ENCODE data around the gene PCBD2.

Gene PCBD2

DNA sequence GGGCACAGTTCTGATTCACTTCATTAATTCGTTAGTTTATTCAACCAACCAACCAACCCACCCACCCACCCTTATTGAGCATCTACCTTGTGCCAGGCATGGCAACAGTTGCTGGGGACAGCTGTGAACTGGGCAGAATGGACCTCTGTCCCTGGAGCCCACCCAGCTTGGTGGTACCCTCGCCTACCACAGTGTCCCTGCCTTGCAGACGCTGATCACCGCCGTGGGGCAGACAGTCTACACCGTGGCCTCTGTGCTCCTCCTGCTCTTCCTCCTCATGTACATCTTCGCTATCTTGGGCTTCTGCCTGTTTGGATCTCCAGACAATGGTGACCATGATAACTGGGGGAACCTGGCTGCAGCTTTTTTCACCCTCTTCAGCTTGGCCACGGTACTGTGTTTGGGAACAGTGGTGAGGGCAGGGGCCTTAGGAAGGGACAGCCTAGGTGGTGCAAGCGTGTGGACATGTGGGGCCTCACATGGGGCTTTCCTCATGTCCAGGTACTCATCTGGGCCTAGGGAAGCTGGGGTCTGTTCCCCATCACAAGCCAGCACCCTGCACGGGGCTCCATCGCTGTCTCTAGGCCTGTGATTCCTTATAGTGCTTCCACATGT is 102.9 kb downstream of the PCBD2 start:
- DNase-seq (ENCODE audit: low read depth), result no peak

DNA sequence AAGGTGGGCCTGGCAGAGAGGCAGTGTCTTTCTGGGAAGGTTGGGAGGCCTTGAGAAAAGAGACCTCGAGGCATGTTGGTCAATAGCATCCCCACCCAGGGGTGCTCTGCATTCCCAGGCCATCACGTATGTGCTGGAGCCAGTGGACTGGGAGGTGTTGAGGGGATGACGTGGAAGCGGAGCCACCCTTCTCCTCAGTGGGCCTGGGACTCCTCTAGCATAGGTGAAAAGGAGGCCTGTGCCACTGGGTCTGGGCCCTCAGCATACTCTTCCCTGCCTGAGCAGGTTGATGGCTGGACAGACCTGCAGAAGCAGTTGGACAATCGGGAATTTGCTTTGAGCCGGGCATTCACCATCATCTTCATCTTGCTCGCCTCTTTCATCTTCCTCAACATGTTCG is 103.6 kb downstream of the PCBD2 start:
- DNase-seq (ENCODE audit: low read depth), result no peak

DNA sequence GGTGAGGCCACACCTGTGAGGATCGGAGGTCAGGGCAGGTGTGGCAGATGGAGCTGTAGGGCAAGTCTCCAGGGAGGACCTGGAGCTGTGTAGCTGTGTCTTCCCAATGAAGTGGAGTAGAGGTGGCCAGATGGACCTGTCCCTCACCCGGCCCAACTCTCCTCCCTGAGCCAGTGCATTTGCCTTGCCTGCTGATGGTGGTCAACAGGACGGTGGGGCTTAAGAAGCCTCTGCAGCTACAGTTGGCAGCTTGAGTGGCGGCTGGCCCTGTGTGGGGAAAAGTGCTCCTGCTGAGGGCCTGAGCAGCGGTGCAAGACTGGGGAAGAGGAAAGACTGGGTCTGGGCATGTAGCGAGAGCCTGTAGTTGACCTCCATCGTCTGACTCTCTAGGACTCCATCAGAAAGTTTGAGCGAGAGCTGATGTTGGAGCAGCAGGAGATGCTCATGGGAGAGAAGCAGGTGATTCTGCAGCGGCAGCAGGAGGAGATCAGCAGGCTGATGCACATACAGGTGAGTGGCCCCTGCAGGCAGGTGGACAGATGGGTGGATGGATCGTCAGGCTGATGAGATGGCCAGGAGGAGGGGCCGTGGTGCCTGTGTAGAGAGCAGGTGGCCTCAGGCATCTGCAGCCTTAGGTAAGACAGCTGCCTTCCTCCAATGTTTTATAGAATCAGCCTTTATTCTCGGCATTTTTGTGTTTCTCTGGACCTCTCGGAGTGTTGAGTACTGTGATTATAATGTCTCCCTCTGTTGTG is 104.2 kb downstream of the PCBD2 start:
- DNase-seq (ENCODE audit: low read depth), result no peak

DNA sequence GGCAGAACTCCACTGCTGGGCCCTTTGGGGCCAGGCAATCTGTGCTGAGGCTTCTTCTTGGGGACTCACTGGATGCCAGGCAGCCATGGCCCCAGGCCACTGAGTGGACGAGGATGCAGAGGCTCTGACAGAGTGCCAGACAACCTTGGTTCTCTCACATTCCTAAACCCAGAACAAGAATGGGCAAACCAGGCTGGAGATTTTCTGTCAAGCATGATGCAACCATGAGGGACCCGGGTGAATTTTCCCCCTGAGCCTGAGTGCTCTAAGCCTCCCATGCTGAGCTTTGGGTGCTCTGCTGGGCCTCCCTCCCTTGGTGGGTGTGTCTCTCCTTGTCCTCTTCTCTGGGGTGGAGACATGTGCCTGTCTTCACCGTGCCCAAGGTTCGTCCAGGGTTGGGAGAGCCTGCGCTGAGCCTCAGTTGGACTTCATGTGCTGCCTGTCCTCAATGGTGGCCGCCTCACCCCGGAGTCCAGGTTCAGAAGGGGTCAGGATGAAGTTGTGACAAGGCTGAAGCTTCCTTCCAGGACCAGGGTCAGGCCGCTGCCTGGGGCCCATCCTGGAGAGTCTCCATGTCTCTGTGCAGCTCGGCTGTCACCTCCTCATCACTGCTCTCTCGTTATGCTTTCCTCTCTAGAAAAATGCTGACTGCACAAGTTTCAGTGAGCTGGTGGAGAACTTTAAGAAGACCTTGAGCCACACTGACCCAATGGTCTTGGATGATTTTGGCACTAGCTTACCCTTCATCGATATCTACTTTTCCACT is 105.0 kb downstream of the PCBD2 start:
- DNase-seq (ENCODE audit: low read depth), result no peak

DNA sequence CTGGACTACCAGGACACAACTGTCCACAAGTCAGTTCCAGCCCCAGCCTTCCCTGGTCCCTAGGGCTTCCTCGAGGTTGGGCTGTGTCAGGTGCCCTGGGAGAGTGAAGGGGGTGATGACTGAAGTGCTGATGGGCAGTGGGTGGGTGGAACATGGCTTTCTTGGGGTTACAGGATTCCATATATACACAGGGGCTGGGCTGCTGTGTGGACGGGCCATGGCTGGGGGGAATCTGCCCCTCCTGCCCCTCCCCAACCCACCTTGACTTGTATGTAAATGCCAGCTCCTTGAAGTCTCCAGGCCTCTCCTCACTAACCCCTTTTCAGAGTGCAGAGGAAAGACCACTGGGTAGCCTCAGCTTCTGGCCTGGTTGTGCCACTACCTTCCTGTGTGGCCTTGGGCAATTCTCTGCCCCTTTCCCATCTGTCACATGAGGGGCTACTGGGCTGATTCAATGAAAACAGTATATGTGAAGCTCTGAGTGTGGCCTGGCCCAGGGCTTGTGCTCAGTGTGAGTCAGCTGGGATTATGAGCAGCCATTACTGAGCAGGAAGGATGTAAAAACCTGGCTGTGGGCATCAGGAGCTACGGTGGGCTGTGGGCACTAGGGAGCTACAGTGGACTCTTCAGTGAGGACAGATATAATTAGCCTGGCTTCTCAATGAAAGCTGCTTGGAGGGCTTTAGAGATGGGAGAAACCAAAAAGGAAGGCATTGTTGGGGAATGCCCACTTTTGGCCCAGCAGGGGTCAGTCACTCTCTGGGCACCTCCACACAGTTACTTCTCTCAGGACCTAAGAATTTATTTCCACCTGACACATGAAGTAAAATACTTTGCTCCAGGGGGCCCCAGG is 105.8 kb downstream of the PCBD2 start:
- no peak for DNase-seq (ENCODE audit: low read depth)

DNA sequence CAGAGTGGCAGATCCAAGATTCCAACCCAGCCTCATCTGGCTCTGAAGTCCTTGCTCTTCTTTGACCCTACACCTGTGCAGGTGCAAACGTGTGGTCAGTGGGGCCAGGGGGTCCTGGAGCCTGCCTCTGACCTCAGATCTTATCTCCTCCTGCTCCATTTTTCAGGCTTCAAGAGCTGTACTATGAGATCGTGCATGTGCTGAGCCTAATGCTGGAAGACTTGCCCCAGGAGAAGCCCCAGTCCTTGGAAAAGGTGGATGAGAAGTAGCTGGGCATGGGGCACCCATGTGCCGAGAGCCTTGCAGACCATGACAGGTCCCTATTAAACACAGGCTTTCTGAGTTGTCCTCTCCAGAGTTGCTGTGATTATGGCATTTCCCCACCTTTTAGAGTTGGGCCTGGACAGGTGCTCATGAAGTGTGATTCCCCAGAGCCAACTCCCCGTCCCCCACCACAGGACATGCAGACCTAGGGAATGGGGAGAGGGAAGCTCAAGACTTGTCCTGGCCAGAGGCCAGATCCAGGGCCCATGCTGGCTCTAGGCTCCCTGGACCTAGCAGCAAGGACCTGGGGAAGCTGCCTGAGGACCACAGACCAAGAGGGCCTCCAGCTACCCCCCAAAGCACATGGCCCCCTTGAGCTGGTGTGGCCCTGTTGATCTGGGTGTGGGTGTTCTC is 106.6 kb downstream of the PCBD2 start:
- no peak for DNase-seq (ENCODE audit: low read depth)

DNA sequence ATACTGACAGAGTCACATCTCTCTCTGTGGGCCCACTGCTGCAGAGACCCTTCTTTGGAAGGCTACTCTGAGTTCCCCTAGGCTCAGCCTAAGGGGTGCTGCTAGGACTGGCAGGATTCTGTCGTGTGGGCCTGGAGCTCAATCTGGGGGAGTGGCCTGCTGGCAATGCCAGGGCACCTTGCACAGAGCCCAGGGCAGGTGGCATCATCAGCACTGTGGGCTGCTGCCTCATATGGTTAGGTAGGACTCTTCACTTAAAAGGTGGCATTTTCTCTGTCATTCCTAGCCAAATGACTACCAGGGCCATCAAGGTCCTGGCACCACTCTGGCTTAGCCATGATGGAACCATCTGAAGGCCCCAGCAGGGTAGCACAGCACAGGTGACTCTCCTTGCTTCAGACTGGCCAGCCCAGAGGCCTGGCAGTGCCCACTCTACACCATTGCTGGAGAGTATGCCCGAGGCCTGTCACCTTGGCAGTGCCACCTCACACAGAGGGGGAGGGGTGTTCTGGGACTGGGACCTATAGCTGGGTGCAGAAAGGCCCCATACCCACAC is 107.2 kb downstream of the PCBD2 start:
- DNase-seq (ENCODE audit: low read depth), result no peak
